Muscle layer of colon (tissue), 2 donors: ENCODE data around the gene CYP26B1.

Experiments
- H3K27ac ChIP-seq: one replicate; pipeline ENCODE4 v1.7.0; 2013; ENCODE audit warnings: low read depth, mild to moderate bottlenecking, low read length, moderate library complexity
- H3K27me3 ChIP-seq, 2 donors: one replicate each; pipeline ENCODE4 v1.7.0; 2013; ENCODE audit warnings: low read length in 2 of 2, mild to moderate bottlenecking in 2 of 2; ENCODE audit not compliant: insufficient read depth in 2 of 2, control insufficient read depth in 1 of 2
- H3K36me3 ChIP-seq: one replicate; pipeline ENCODE4 v1.7.0; 2013; ENCODE audit warnings: mild to moderate bottlenecking, low read length; ENCODE audit not compliant: insufficient read depth
- H3K4me1 ChIP-seq: one replicate; pipeline ENCODE4 v1.7.0; 2013; ENCODE audit warnings: mild to moderate bottlenecking, low read length; ENCODE audit not compliant: insufficient read depth
- H3K4me3 ChIP-seq, 2 donors: one replicate each; pipeline ENCODE4 v1.7.0; 2013; ENCODE audit warnings: low read length in 2 of 2, low read depth in 1 of 2, mild to moderate bottlenecking in 1 of 2, moderate library complexity in 1 of 2
- H3K9ac ChIP-seq: one replicate; pipeline ENCODE4 v1.7.0; 2013; ENCODE audit warnings: low read length
- H3K9me3 ChIP-seq: one replicate; pipeline ENCODE4 v1.7.0; 2013; ENCODE audit warnings: mild to moderate bottlenecking, low read length
- donor health status: abdominal sarcoma.
- donor health status: Adenocarcinoma of cecum.

Gene CYP26B1

GRCh38 chr2:72132981-72133720 lies 14.5 kb downstream of the CYP26B1 start:
- no peaks in the 10 kb centered on the region for H3K9me3 ChIP-seq
- H3K4me1 ChIP-seq: no peaks in the 10 kb centered on the region
- no peak overlapping the region for H3K27ac ChIP-seq
- H3K4me3 ChIP-seq: no peak overlapping the region
- no peak overlapping the region for H3K9ac ChIP-seq
- no peaks in the 10 kb centered on the region for H3K36me3 ChIP-seq
- H3K27me3 ChIP-seq: no peaks in the 10 kb centered on the region

DNA sequence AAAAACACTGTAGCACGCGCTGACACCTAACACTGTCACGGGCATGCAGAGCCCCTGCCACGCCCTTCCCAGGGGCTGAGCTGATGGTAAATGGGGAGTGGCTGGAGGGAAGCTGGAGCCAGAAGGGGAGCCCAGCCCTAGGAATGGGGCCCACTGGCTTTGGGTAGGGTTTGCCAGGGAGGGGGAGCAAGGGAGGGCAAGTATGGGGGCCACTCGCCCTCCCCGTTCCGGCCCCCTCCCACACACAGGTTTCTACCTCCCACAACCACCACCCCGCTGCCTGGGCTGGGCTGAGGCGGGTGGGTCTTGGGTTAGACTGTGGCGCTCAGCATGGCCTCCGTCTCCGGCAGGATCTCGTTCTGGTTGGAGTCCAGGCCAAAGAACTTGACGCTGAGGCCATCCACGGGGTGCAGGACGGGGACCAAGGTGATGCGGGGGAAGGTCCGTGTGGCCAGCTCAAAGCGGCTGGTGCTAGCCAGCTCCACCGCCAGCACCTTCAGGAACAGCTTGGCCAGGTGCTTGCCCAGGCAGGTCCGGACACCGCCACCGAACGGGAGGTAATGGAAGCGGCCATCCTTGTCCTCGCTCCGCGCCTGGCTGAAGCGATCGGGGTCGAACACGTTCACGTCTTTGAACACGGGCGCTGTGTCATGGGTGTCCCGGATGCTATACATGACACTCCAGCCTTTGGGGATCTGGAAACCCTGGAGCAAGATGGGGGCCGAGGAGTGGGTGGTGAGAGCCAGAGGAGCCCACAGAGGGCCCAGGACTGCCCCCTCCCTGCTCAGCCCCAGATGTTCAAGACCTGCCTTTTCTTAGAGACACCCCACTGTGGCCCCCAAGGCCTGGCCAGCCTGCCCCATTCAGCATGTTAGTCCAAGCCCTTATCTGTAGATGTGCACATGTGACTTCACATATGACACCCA lies 15.5 kb downstream of the CYP26B1 start:
- Histone ChIP-seq H3K4me3 (no peak overlapping the region), H3K36me3 (no peaks in the 10 kb centered on the region), H3K27ac (no peak overlapping the region), H3K9me3 (no peaks in the 10 kb centered on the region), H3K27me3 (no peaks in the 10 kb centered on the region), H3K4me1 (no peaks in the 10 kb centered on the region), H3K9ac (no peak overlapping the region)

DNA sequence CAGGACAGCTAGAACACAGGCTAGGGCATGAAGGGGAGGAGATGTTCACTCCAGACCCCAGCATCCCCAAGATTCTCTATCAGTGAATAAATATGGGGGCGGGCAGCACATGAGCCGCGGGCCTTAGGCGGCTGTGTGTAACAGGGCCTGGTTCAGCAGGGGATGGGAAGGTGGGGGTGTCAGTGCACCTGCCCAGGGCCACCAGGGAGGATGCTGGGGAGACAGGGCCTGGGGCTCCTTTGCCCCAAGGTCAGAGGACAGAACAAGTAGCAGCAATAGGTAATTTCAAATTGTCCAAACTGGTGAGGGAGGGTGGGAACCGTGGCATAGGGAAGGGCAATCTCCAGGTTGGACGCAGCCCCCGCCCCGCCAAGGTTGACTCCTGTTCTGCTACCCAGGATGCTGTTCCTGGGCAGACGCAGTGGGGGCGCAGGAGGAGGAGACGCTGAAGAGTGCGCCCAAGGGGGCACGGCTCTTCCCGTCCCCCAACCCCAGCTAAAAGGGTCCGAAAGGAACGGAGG lies 16.2 kb downstream of the CYP26B1 start:
- Histone ChIP-seq H3K9me3 (no peaks in the 10 kb centered on the region), H3K27me3 (no peaks in the 10 kb centered on the region), H3K4me1 (no peaks in the 10 kb centered on the region), H3K4me3 (no peak overlapping the region), H3K9ac (no peak overlapping the region), H3K27ac (no peak overlapping the region), H3K36me3 (no peaks in the 10 kb centered on the region)

DNA sequence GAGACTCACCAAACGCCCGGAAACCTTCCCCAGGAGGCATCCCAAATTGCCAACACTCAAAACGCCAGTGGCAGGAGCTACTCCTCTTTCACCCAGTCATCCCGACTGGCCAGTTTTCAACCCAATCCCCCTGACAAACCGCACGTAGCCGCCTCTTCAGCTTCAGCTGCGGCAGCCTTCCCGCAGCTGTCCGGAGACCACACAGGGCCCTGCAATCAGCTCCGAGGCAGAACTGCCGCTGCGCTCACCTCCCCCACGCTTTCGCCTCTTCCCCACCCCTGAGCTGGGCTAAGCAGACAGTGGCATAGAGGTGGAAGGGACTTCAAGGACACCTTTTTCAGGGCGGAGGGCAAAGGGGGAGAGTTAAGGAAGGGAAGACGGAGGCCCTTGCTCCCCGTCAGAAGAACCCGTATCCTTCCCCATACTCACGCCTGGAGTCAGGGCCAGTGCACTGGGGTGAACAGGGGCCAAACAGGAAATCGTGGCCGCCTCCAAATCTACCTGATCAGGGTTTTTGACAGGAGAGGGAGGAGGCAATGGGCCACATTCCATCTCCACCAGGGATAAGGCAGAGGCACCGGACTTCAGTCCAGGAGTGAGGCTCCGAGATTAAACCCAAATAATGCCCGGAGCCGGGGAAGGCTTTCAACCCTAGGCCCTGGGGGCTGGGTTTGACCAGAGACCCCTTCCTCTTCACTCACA lies 16.9 kb downstream of the CYP26B1 start:
- no peak overlapping the region for H3K27ac ChIP-seq
- H3K4me3 ChIP-seq: no peak overlapping the region
- no peak overlapping the region for H3K9ac ChIP-seq
- H3K9me3 ChIP-seq: no peaks in the 10 kb centered on the region
- H3K27me3 ChIP-seq: no peaks in the 10 kb centered on the region
- H3K36me3 ChIP-seq: no peaks in the 10 kb centered on the region
- no peaks in the 10 kb centered on the region for H3K4me1 ChIP-seq

GRCh38 chr2:72129681-72130340 lies 17.9 kb downstream of the CYP26B1 start:
- Histone ChIP-seq H3K27ac (no peak overlapping the region), H3K4me1 (no peaks in the 10 kb centered on the region)

DNA sequence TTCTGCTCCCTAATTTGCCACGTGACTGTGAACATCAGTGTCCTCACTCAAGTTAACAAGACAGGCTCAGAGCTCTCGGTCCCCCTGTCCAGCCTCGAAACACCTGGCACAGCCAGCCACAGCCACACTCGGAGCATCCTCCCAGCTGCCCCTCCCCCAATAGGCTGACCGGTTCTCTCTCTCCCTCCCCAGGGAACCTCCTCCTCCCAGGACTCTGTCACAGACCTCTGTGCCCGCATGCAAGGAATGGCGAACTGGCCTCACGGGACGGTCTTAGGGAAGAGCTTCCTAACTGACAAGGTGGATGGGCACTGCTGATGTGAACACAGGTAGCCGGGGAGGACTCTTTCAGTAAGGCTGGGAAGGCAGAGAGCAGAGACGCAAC lies 18.8 kb downstream of the CYP26B1 start:
- Histone ChIP-seq H3K4me3 (no peak overlapping the region), H3K4me1 (no peaks in the 10 kb centered on the region), H3K27ac (no peak overlapping the region), H3K9me3 (no peaks in the 10 kb centered on the region), H3K27me3 (no peaks in the 10 kb centered on the region), H3K36me3 (no peaks in the 10 kb centered on the region), H3K9ac (no peak overlapping the region)

More at GRCh38 chr2:72129681-72130340, 17.9 kb downstream of the CYP26B1 start:
- Histone ChIP-seq H3K4me3 (no peak overlapping the region), H3K9ac (no peak overlapping the region), H3K9me3 (no peaks in the 10 kb centered on the region), H3K27me3 (no peaks in the 10 kb centered on the region), H3K36me3 (no peaks in the 10 kb centered on the region)

DNA sequence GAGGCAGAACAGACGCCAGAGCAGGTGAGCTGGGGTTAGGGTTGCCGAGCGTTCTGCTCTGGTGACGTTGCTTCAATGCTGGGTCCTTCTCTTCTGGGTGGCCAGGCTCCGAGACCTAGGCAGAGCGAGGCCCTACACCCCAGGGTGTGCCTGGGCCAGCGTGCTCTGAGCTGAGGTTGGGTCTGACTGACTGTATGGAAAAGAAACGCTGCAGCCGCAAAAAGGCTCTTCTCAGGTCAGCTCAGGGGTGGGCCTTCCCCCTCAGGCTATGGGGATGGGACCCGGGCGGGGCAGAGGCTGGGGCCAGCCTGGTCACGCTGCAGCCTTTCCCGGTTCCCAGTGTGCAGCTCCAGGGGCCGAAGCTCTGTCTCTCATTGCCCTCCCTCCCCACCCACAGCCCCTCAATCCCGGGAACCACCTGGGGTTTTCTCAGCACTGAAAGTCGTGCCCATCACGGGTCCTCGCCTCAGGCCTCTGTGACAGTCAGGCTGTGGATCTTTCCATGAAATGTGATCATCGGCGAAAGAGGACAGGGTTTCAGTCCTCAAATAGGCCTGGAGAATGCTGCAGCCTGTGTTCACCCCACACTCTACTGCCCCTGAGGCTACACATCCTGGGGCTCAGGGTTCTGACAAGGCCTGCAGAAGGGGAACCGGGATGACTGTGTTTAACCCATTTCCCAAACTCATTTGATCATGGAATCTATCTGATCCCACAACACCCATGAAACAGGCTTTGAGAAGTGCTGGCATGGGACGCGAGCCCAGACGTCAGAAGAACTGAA lies 19.4 kb downstream of the CYP26B1 start:
- no peaks in the 10 kb centered on the region for H3K27me3 ChIP-seq
- H3K9me3 ChIP-seq: no peaks in the 10 kb centered on the region
- no peaks in the 10 kb centered on the region for H3K36me3 ChIP-seq
- H3K4me3 ChIP-seq: no peak overlapping the region
- no peak overlapping the region for H3K9ac ChIP-seq
- no peak overlapping the region for H3K27ac ChIP-seq
- H3K4me1 ChIP-seq: no peaks in the 10 kb centered on the region

DNA sequence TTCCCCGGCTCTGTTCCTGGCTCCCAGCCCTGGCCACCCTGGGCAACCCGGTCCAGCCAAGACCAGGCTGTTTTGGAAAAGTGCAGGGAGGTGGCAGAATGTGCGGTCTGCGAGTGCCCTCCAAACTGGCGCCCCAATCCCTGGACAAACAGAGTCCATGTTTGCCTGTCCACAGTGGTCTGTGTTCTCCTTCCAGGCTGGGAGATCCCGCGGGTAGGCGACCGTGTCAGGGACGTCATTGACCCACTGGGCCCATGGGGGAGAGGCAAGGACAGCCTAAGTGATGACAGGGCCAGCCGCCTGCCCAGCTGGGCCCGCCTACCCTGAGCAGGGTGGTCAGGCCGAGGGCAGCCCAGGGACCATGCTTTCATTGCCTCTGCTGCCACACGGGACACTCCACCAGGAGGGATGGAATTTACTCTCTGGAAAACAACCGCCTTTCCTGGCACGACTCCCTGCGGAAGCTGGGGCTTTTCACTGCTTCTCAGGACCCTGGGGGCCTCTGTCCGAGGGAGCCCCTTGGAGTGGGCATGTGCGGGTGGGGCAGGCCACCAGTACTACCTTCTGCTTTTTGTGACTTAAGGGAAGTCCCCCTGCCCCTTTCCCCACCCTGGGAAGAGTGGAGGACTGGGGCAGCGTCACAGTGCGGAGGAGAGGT lies 20.1 kb downstream of the CYP26B1 start:
- Histone ChIP-seq H3K4me3 (no peak overlapping the region), H3K27ac (no peak overlapping the region)

DNA sequence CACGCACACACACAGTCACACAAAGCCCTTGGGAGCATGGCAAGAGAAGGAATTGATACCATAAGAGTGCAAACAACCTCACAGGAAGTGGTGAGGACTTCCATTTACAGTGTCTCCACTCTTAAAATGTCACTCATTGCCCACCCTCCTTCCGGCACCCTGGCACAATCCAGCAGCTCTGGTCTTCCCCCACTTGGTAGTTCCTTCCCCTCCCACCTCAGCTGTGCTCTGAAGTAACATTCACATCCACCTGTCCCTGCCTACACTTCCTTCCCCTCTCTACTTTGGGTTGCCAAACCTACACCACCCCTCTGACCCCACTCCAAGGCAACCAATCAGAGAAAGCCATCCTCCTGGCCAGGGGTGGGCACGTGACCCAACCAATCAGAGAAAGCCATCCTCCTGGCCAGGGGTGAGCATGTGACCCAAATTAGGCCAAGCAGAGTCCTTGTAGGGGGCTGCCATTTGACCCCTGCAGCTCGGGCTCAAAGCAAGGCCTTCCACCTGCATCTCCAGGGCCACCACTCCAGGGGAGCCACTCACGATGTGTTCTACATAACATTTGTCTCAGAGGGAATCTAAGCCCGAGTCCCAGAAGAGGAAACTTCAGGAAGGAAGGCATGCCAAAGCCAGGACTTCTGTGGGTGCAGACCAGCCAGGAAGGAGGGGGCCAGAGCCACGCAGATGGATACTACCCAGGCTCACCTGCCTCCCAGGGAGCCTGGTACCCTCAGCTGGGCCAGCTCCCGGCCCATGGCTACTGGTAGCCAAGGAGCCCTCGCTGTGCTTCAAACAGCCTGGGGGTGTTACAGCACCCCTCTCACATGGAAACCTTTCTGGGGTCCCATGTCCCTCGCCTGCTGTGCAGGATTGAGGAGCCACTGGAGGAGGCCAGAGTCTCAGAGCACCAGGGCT lies 21.2 kb downstream of the CYP26B1 start:
- Histone ChIP-seq H3K4me3 (no peak overlapping the region), H3K27me3 (no peaks in the 10 kb centered on the region), H3K36me3 (no peaks in the 10 kb centered on the region), H3K27ac (no peak overlapping the region), H3K9me3 (peaks cover 5% of the 10 kb centered on the region), H3K9ac (no peak overlapping the region), H3K4me1 (no peaks in the 10 kb centered on the region)

More for the DNA sequence above, 20.1 kb downstream of the CYP26B1 start:
- Histone ChIP-seq H3K4me1 (no peaks in the 10 kb centered on the region), H3K9ac (no peak overlapping the region), H3K27me3 (no peaks in the 10 kb centered on the region), H3K9me3 (no peaks in the 10 kb centered on the region), H3K36me3 (no peaks in the 10 kb centered on the region)
